Neural progenitor cell (in vitro differentiated cells): ENCODE results near the gene UBTD1. TPM values are rescaled to one million over a fixed set of nuclear protein-coding genes. Genes with fewer than 3 reads are reported as not detected.

Experiments used
- DNase-seq: peaks from one replicate; pipeline ENCODE4 v3.0.0-alpha.2; 2016; ENCODE audit warnings: low spot score
- H2AFZ ChIP-seq: fragments of 200-600 bp; sonication (generic); replicated peaks from 2 replicates; pipeline ENCODE4 v1.6.1; 2016; ENCODE audit warnings: antibody characterized with exemption
- H3F3A ChIP-seq: fragments of 200-600 bp; sonication (generic); 2 replicates; pipeline ENCODE4 v1.6.1; 2016; ENCODE audit warnings: antibody characterized with exemption, low read depth
- H3K27ac ChIP-seq: fragments of 200-600 bp; sonication (generic); 2 replicates; pipeline ENCODE4 v1.5.1; 2016; ENCODE audit warnings: mild to moderate bottlenecking
- H3K27me3 ChIP-seq: fragments of 200-600 bp; sonication (generic); 2 replicates; pipeline ENCODE4 v1.6.1; 2016; ENCODE audit warnings: mild to moderate bottlenecking, moderate library complexity
- H3K36me3 ChIP-seq: fragments of 200-600 bp; sonication (generic); 2 replicates; pipeline ENCODE4 v1.5.1; 2016
- H3K4me1 ChIP-seq: fragments of 200-600 bp; sonication (generic); 2 replicates; pipeline ENCODE4 v1.6.1; 2016; ENCODE audit warnings: mixed run types
- H3K4me2 ChIP-seq: fragments of 200-600 bp; sonication (generic); 2 replicates; pipeline ENCODE4 v1.6.1; 2016
- H3K4me3 ChIP-seq: fragments of 200-600 bp; sonication (generic); 2 replicates; pipeline ENCODE4 v1.5.1; 2016
- H3K79me2 ChIP-seq: fragments of 200-600 bp; sonication (generic); 2 replicates; pipeline ENCODE4 v1.6.1; 2016; ENCODE audit warnings: low read depth
- H3K9ac ChIP-seq: fragments of 200-600 bp; sonication (generic); 2 replicates; pipeline ENCODE4 v1.6.1; 2016
- H3K9me3 ChIP-seq: fragments of 200-600 bp; sonication (generic); 2 replicates; pipeline ENCODE4 v1.5.1; 2016; ENCODE audit warnings: low read depth
- H4K20me1 ChIP-seq: fragments of 200-600 bp; sonication (generic); 2 replicates; pipeline ENCODE4 v1.6.1; 2016; ENCODE audit warnings: low read depth
- H3K27ac Mint-ChIP-seq: 3 replicates; pipeline ENCODE4 v1.8.0; 2021; ENCODE audit warnings: mixed read lengths
- H3K27me3 Mint-ChIP-seq: 2 replicates; pipeline ENCODE4 v1.8.0; 2022; ENCODE audit warnings: low read depth, mild to moderate bottlenecking, inconsistent platforms, moderate library complexity, mixed read lengths; ENCODE audit not compliant: insufficient read depth
- H3K36me3 Mint-ChIP-seq: 3 replicates; pipeline ENCODE4 v1.8.0; 2021; ENCODE audit warnings: mixed read lengths
- H3K4me1 Mint-ChIP-seq: 3 replicates; pipeline ENCODE4 v1.8.0; 2021; ENCODE audit warnings: mixed read lengths
- H3K4me3 Mint-ChIP-seq: 3 replicates; pipeline ENCODE4 v1.8.0; 2021; ENCODE audit warnings: mild to moderate bottlenecking, moderate library complexity, mixed read lengths
- H3K9me3 Mint-ChIP-seq: 3 replicates; pipeline ENCODE4 v1.8.0; 2020; ENCODE audit warnings: mixed read lengths
- CTCF ChIP-seq: fragments of 200-600 bp; sonication (generic); IDR thresholded peaks from 2 replicates; pipeline ENCODE4 v1.5.1; 2017; ENCODE audit warnings: antibody characterized with exemption, mild to moderate bottlenecking
- EZH2 ChIP-seq: fragments of 200-600 bp; sonication (generic); IDR thresholded peaks from 2 replicates; pipeline ENCODE4 v1.6.1; 2017; ENCODE audit warnings: antibody characterized with exemption, mild to moderate bottlenecking, moderate library complexity
- EZH2phosphoT487 ChIP-seq: fragments of 200-600 bp; sonication (generic); IDR thresholded peaks from 2 replicates; pipeline ENCODE4 v1.6.1; 2017; ENCODE audit warnings: antibody characterized with exemption
- total RNA-seq: library from RNA; depleted of rRNA; stranded (reverse); fragments of >200 nt; gene quantifications from 2 replicates; pipeline ENCODE4 v1.2.3, GENCODE V29; 2015; ENCODE audit warnings: low replicate concordance

Gene UBTD1
- total RNA-seq, 1 donor from 2014 or later: 4.7 TPM

GRCh38 chr10:97481071-97481470, 17.7 kb upstream of the UBTD1 start:
- peaks cover 9% of the 10 kb centered on the region for H3K4me1 ChIP-seq
- no peak overlapping the region for H3K4me2 ChIP-seq
- no peak overlapping the region for H3K4me3 ChIP-seq
- H3K27ac ChIP-seq: no peak overlapping the region
- H4K20me1 ChIP-seq: peaks cover 25% of the 10 kb centered on the region
- no peak overlapping the region for H2AFZ ChIP-seq
- H3F3A ChIP-seq: peaks cover 14% of the 10 kb centered on the region
- Mint-ChIP-seq H3K4me1 (peaks cover 6% of the 10 kb centered on the region), H3K27ac (no peak overlapping the region), H3K27me3 (peaks cover 2% of the 10 kb centered on the region), H3K9me3 (no peaks in the 10 kb centered on the region), H3K4me3 (no peak overlapping the region), H3K36me3 (peaks cover 31% of the 10 kb centered on the region)
- H3K36me3 ChIP-seq: peaks cover 4% of the 10 kb centered on the region
- H3K9ac ChIP-seq: no peak overlapping the region
- TF ChIP-seq EZH2 (no peak), CTCF (no peak), EZH2phosphoT487 (no peak)
- no peak for DNase-seq
- H3K27me3 ChIP-seq: no peaks in the 10 kb centered on the region
- H3K79me2 ChIP-seq: peaks cover 42% of the 10 kb centered on the region
- no peaks in the 10 kb centered on the region for H3K9me3 ChIP-seq

GRCh38 chr10:97482381-97482780, 16.3 kb upstream of the UBTD1 start:
- Mint-ChIP-seq H3K4me1 (peaks cover 6% of the 10 kb centered on the region), H3K9me3 (no peaks in the 10 kb centered on the region), H3K36me3 (peaks cover 20% of the 10 kb centered on the region), H3K4me3 (no peak overlapping the region), H3K27me3 (peaks cover 2% of the 10 kb centered on the region), H3K27ac (no peak overlapping the region)
- no peak overlapping the region for H3K27ac ChIP-seq
- no peak overlapping the region for H3K9ac ChIP-seq
- H3K4me3 ChIP-seq: no peak overlapping the region
- H3K4me2 ChIP-seq: no peak overlapping the region
- no peaks in the 10 kb centered on the region for H3K27me3 ChIP-seq
- peaks cover 55% of the 10 kb centered on the region for H3K79me2 ChIP-seq
- H3F3A ChIP-seq: peaks cover 19% of the 10 kb centered on the region
- peaks cover 9% of the 10 kb centered on the region for H3K4me1 ChIP-seq
- no peak overlapping the region for H2AFZ ChIP-seq
- peaks cover 4% of the 10 kb centered on the region for H3K36me3 ChIP-seq
- no peak for TF ChIP-seq CTCF
- no peak for TF ChIP-seq EZH2
- no peak for TF ChIP-seq EZH2phosphoT487
- H4K20me1 ChIP-seq: peaks cover 31% of the 10 kb centered on the region
- H3K9me3 ChIP-seq: no peaks in the 10 kb centered on the region
- DNase-seq: no peak

- Histone ChIP-seq H3K9me3 (no peaks in the 10 kb centered on the region), H3F3A (peaks cover 19% of the 10 kb centered on the region), H3K27ac (no peak overlapping the region), H3K9ac (peak overlapping the region; percentile 21), H2AFZ (no peak overlapping the region), H3K79me2 (peaks cover 66% of the 10 kb centered on the region), H4K20me1 (peaks cover 31% of the 10 kb centered on the region), H3K36me3 (peaks cover 8% of the 10 kb centered on the region), H3K4me3 (no peak overlapping the region), H3K4me2 (no peak overlapping the region), H3K27me3 (no peaks in the 10 kb centered on the region), H3K4me1 (peaks cover 9% of the 10 kb centered on the region)
- peaks cover 6% of the 10 kb centered on the region for H3K4me1 Mint-ChIP-seq
- DNase-seq: no peak
- no peak overlapping the region for H3K27ac Mint-ChIP-seq
- no peak overlapping the region for H3K4me3 Mint-ChIP-seq
- peaks cover 15% of the 10 kb centered on the region for H3K36me3 Mint-ChIP-seq
- peaks cover 2% of the 10 kb centered on the region for H3K27me3 Mint-ChIP-seq
- no peaks in the 10 kb centered on the region for H3K9me3 Mint-ChIP-seq
- TF ChIP-seq EZH2phosphoT487 (no peak), EZH2 (no peak), CTCF (no peak)
Measured at GRCh38 chr10:97483506-97483905, 15.2 kb upstream of the UBTD1 start.
